Nephron progenitor cell (in vitro differentiated cells): Measurements from ENCODE around the gene DEAF1.

ENCODE experiments used
- DNase-seq: peaks from one replicate; pipeline ENCODE4 v3.0.0; 2021
- H3K27ac Mint-ChIP-seq: 2 replicates; pipeline ENCODE4 v1.8.0; 2021; ENCODE audit warnings: mild to moderate bottlenecking, moderate library complexity, mixed read lengths
- H3K27me3 Mint-ChIP-seq: 2 replicates; pipeline ENCODE4 v1.8.0; 2021; ENCODE audit warnings: mild to moderate bottlenecking, low read depth, mixed read lengths; ENCODE audit not compliant: poor library complexity
- H3K36me3 Mint-ChIP-seq: 2 replicates; pipeline ENCODE4 v1.8.0; 2021; ENCODE audit warnings: low read depth, mixed read lengths
- H3K4me1 Mint-ChIP-seq: 2 replicates; pipeline ENCODE4 v1.8.0; 2021; ENCODE audit warnings: mixed read lengths
- H3K4me3 Mint-ChIP-seq: 2 replicates; pipeline ENCODE4 v1.8.0; 2021; ENCODE audit warnings: mild to moderate bottlenecking, moderate library complexity, mixed read lengths
- H3K9me3 Mint-ChIP-seq: 2 replicates; pipeline ENCODE4 v1.8.0; 2021; ENCODE audit warnings: mild to moderate bottlenecking, moderate library complexity, mixed read lengths
- CTCF ChIP-seq: fragments of 200-600 bp; sonication (generic); IDR thresholded peaks from 2 replicates; pipeline ENCODE4 v1.5.0; 2021; ENCODE audit warnings: antibody characterized with exemption

Gene DEAF1

GRCh38 chr11:627308-627576, 67.8 kb downstream of the DEAF1 start:
- H3K36me3 Mint-ChIP-seq, result peaks cover 23% of the 10 kb centered on the region
- H3K27ac Mint-ChIP-seq, result no peak overlapping the region
- peaks cover 20% of the 10 kb centered on the region for H3K9me3 Mint-ChIP-seq
- H3K4me3 Mint-ChIP-seq, result no peak overlapping the region
- no peak for DNase-seq
- no peak for TF ChIP-seq CTCF
- H3K4me1 Mint-ChIP-seq, result peaks cover 50% of the 10 kb centered on the region
- H3K27me3 Mint-ChIP-seq, result peaks cover 20% of the 10 kb centered on the region

GRCh38 chr11:626475-627307, 68.3 kb downstream of the DEAF1 start, which contains the start of gene SCT:
SCT (minus strand) TSS chr11:627181; CDS start chr11:627143, 38 bp downstream.
- H3K4me3 Mint-ChIP-seq, result peak within 1 kb of the TSS; percentile 74
- peaks cover 22% of the 10 kb centered on the region for H3K36me3 Mint-ChIP-seq
- DNase-seq, result no peak
- no peak for TF ChIP-seq CTCF
- H3K4me1 Mint-ChIP-seq, result peaks cover 50% of the 10 kb centered on the region
- no peak within 1 kb of the TSS for H3K27ac Mint-ChIP-seq
- H3K27me3 Mint-ChIP-seq, result peaks cover 20% of the 10 kb centered on the region
- peaks cover 20% of the 10 kb centered on the region for H3K9me3 Mint-ChIP-seq

GRCh38 chr11:625636-626268, 69.3 kb downstream of the DEAF1 start:
- Mint-ChIP-seq H3K27me3 (peaks cover 20% of the 10 kb centered on the region), H3K27ac (no peak overlapping the region), H3K9me3 (peaks cover 20% of the 10 kb centered on the region), H3K4me1 (peaks cover 50% of the 10 kb centered on the region), H3K36me3 (peaks cover 22% of the 10 kb centered on the region), H3K4me3 (no peak overlapping the region)
- DNase-seq, result no peak
- no peak for TF ChIP-seq CTCF

- no peak for TF ChIP-seq CTCF
- Mint-ChIP-seq H3K4me1 (peaks cover 50% of the 10 kb centered on the region), H3K36me3 (peaks cover 22% of the 10 kb centered on the region), H3K4me3 (no peak within 1 kb of the TSS), H3K9me3 (peaks cover 20% of the 10 kb centered on the region), H3K27ac (no peak within 1 kb of the TSS), H3K27me3 (peaks cover 20% of the 10 kb centered on the region)
- peak; percentile 59 for DNase-seq
Measured at GRCh38 chr11:624705-625635, 70.1 kb downstream of the DEAF1 start, which contains the start of gene CDHR5. CDHR5 (minus strand) TSS chr11:624955; CDS start chr11:624902, 53 bp downstream.

- H3K36me3 Mint-ChIP-seq, result peaks cover 17% of the 10 kb centered on the region
- H3K9me3 Mint-ChIP-seq, result peaks cover 16% of the 10 kb centered on the region
- H3K27ac Mint-ChIP-seq, result no peak overlapping the region
- peaks cover 49% of the 10 kb centered on the region for H3K4me1 Mint-ChIP-seq
- no peak overlapping the region for H3K4me3 Mint-ChIP-seq
- no peak for DNase-seq
- no peak for TF ChIP-seq CTCF
- peaks cover 15% of the 10 kb centered on the region for H3K27me3 Mint-ChIP-seq
Measured at GRCh38 chr11:623999-624704, 70.9 kb downstream of the DEAF1 start.
